ENCODE data around the gene CACNA1A. TPM values are rescaled to one million over a fixed set of nuclear protein-coding genes. Genes with fewer than 3 reads are reported as not detected.

CACNA1A gene
- total and polyA plus RNA-seq, 2 of the 13 experiments (the other 11 are each of a cell fraction or from before 2014, with no cell fraction given) = not detected

DNA sequence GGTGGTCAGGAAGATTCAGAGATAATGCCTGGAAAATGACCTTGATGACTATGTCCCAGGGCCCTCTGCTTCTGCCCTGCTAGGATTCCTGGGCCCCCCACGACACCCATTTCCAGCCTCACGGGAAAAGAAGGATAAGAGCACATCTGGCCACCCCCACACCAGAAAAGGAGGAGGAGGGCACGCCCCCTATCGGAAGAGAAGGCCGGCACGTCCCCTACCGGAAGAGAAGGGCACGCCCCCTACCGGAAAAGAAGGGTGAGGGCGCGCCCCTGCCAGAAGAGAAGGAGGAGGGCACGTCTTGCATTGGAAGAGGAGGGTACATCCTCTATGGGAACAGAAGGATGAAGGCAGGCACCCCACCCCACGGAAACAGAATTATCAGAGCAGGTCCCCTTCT is 271.8 kb downstream of the CACNA1A start:
- Histone ChIP-seq H3K27me3 (ENCODE audit: control insufficient read depth in 1 of 2, insufficient read depth in 2 of 2, low read length in 2 of 2) (peaks cover 3 to 24% of the 10 kb centered on the region in 2 experiments; a peak in 4 of 5 replicates), H3K36me3 (replicated peaks in 1 of 2; ENCODE audit: control insufficient read depth in 1 of 2, insufficient read depth in 2 of 2, low read length in 2 of 2) (no peaks in the 10 kb centered on the region), H3K27ac (ENCODE audit: extremely low read length, insufficient read depth, low read length) (no peak overlapping the region), H4K20me1 (ENCODE audit: insufficient read depth, low read length) (no peaks in the 10 kb centered on the region), H3K4me3 (replicated peaks in 1 of 3; ENCODE audit: insufficient read depth in 1 of 3, low read depth in 2 of 3, low read length in 3 of 3) (no peak overlapping the region), H3K4me2 (ENCODE audit: low read depth, low read length) (peak overlapping the region; percentile 51), H3K79me2 (ENCODE audit: insufficient read depth, low read length) (no peaks in the 10 kb centered on the region), H3K9me3 (ENCODE audit: low read length) (no peaks in the 10 kb centered on the region), H3K9ac (ENCODE audit: insufficient read depth, low read depth, low read length) (no peak overlapping the region), H3K4me1 (ENCODE audit: insufficient read depth, low read length) (no peaks in the 10 kb centered on the region), H2AFZ (ENCODE audit: low read length) (no peak overlapping the region)
- DNase-seq (ENCODE audit: low spot score) (peak; percentile 42), FAIRE-seq (no peak), ATAC-seq (peak; percentile 69)
- under 1% methylated on average over 13 of the region's 13 CpGs for WGBS (ENCODE audit: low lambda C conversion rate)
- in situ Hi-C loops (cut with HindIII; ENCODE audit: extremely low pct_ligation_motif_present, low pct_unique_long_range_greater_than_20kb) (no loop called here), intact Hi-C loops (cut with micrococcal nuclease; ENCODE audit: unreplicated experiment) (loop anchor here (1.0 kb wide), 1 partner anchor 39 kb away; no protein-coding TSS in a partner anchor)
- POLR2A ChIA-PET = no interaction called here
- CTCF ChIA-PET (ENCODE audit: low intra/inter-chr PET ratio, low total read pairs) = interaction anchor here (0.8 to 2.6 kb wide), 6 partner anchors 22 to 269 kb away, joined by 3 to 19 read pairs (median 5); partner anchors contain the start of genes IER2 and STX10
- BruUV-seq (replicated peaks) = no TSS peak
- TF ChIP-seq HOXA3 (CRISPR knock-in tag; IDR thresholded peaks at IDR 0.05) = peak; percentile 39; the same call in 1 of the 2 replicates
- no peak for TF ChIP-seq CSRNP2 (CRISPR knock-in tag; conservative IDR thresholded peaks at IDR 0.05; ENCODE audit: low read depth)
- no peak for TF ChIP-seq ATF1 (CRISPR knock-in tag; IDR thresholded peaks at IDR 0.05)
- TF ChIP-seq MIER2 (CRISPR knock-in tag; IDR thresholded peaks at IDR 0.05) = 0 out of 2 replicates have a peak, but pooled peaks have one; percentile 24
- TF ChIP-seq IKZF4 (CRISPR knock-in tag; IDR thresholded peaks at IDR 0.05; ENCODE audit: borderline replicate concordance, low read depth, not compliant biosample characterization) = no peak
- peak; percentile 63 for TF ChIP-seq STAG1 (CRISPR knock-in tag; IDR thresholded peaks at IDR 0.05)
- TF ChIP-seq ZNF598 (CRISPR knock-in tag; IDR thresholded peaks at IDR 0.05; ENCODE audit: borderline replicate concordance) = no peak
- TF ChIP-seq, protein P1, sequence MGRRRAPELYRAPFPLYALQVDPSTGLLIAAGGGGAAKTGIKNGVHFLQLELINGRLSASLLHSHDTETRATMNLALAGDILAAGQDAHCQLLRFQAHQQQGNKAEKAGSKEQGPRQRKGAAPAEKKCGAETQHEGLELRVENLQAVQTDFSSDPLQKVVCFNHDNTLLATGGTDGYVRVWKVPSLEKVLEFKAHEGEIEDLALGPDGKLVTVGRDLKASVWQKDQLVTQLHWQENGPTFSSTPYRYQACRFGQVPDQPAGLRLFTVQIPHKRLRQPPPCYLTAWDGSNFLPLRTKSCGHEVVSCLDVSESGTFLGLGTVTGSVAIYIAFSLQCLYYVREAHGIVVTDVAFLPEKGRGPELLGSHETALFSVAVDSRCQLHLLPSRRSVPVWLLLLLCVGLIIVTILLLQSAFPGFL (CRISPR knock-in tag; IDR thresholded peaks at IDR 0.05) = no peak
- no peak for TF ChIP-seq PAF1 (CRISPR knock-in tag; IDR thresholded peaks at IDR 0.05)
- no peak for TF ChIP-seq ATRX (CRISPR knock-in tag; IDR thresholded peaks at IDR 0.05; ENCODE audit: borderline replicate concordance)
- TF ChIP-seq ZNF263 (CRISPR knock-in tag; IDR thresholded peaks at IDR 0.05) = no peak
- no peak for TF ChIP-seq ZBTB34 (CRISPR knock-in tag; IDR thresholded peaks at IDR 0.05)
- TF ChIP-seq ELF1 (CRISPR knock-in tag; IDR thresholded peaks at IDR 0.05) = peak; percentile 73
- TF ChIP-seq ZNF687 (CRISPR knock-in tag; IDR thresholded peaks at IDR 0.05) = peak; percentile 29; the same call in 1 of the 2 replicates
- TF ChIP-seq FOXP4 (CRISPR knock-in tag; IDR thresholded peaks at IDR 0.05) = no peak

Measured in HepG2 (cell line).